ENCODE measurements around the gene PTPRN2. TPM values are rescaled to one million over a fixed set of nuclear protein-coding genes. Genes with fewer than 3 reads are reported as not detected.

The PTPRN2 gene
- total and polyA plus RNA-seq, 9 of the 15 experiments (the other 6 are each of a cell fraction or from before 2014, with no cell fraction given) = not detected

DNA sequence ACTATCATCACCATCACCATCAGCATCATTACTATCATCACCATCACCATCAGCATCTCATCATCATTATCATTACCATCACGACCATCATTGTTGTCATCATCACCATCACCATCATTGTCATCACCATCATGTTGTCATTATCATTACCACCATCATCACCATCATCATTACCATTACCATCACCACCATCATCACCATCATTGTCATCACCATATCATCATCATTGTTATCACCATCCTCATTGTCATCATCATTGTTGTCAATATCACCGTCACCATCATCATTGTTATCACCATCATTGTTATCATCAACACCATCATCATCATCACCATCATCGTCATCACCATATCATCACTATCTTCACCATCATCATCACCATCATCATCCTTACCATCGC, 124.3 kb downstream of the PTPRN2 start (continued):
- TF ChIP-seq, protein P1, sequence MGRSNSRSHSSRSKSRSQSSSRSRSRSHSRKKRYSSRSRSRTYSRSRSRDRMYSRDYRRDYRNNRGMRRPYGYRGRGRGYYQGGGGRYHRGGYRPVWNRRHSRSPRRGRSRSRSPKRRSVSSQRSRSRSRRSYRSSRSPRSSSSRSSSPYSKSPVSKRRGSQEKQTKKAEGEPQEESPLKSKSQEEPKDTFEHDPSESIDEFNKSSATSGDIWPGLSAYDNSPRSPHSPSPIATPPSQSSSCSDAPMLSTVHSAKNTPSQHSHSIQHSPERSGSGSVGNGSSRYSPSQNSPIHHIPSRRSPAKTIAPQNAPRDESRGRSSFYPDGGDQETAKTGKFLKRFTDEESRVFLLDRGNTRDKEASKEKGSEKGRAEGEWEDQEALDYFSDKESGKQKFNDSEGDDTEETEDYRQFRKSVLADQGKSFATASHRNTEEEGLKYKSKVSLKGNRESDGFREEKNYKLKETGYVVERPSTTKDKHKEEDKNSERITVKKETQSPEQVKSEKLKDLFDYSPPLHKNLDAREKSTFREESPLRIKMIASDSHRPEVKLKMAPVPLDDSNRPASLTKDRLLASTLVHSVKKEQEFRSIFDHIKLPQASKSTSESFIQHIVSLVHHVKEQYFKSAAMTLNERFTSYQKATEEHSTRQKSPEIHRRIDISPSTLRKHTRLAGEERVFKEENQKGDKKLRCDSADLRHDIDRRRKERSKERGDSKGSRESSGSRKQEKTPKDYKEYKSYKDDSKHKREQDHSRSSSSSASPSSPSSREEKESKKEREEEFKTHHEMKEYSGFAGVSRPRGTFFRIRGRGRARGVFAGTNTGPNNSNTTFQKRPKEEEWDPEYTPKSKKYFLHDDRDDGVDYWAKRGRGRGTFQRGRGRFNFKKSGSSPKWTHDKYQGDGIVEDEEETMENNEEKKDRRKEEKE (IDR thresholded peaks at IDR 0.05; ENCODE audit: borderline replicate concordance in 1 of 2, control insufficient read depth in 1 of 2, low read depth in 2 of 2, low read length in 1 of 2) = 0 out of 4 replicates have a peak, but pooled peaks of 1 of the 2 experiments have one; percentile 5
- TF ChIP-seq TAF15 (IDR thresholded peaks at IDR 0.05; ENCODE audit: low read depth, low read length) (no peak), MCM7 (IDR thresholded peaks at IDR 0.05) (no peak), CBFA2T2 (conservative IDR thresholded peaks at IDR 0.05) (no peak), HDGF (IDR thresholded peaks at IDR 0.05) (0 out of 2 replicates have a peak, but pooled peaks have one; percentile 63), PHB2 (IDR thresholded peaks at IDR 0.05; ENCODE audit: low read depth) (0 out of 2 replicates have a peak, but pooled peaks have one; percentile 26), GABPA (tag; conservative IDR thresholded peaks at IDR 0.05; ENCODE audit: low read depth) (no peak), GTF2E2 (tag; IDR thresholded peaks at IDR 0.05) (no peak), HNRNPH1 (optimal IDR thresholded peaks at IDR 0.05; ENCODE audit: low read depth, low read length) (no peak), RUNX1 (IDR thresholded peaks at IDR 0.05; ENCODE audit: low read depth) (no peak), ZNF23 (CRISPR knock-in tag; IDR thresholded peaks at IDR 0.05) (no peak), ZNF76 (CRISPR knock-in tag; IDR thresholded peaks at IDR 0.05; ENCODE audit: borderline replicate concordance) (no peak), ESRRB (CRISPR knock-in tag; IDR thresholded peaks at IDR 0.05; ENCODE audit: borderline replicate concordance) (no peak), ADNP (tag; IDR thresholded peaks at IDR 0.05) (no peak), SMARCA4 (IDR thresholded peaks at IDR 0.05) (no peak), KDM5B (IDR thresholded peaks at IDR 0.05; ENCODE audit: insufficient replicate concordance, low read depth, low read length) (no peak), HLTF (IDR thresholded peaks at IDR 0.05) (peak; percentile 34; the same call in 1 of the 2 replicates)
- TF ChIP-seq, protein P2, sequence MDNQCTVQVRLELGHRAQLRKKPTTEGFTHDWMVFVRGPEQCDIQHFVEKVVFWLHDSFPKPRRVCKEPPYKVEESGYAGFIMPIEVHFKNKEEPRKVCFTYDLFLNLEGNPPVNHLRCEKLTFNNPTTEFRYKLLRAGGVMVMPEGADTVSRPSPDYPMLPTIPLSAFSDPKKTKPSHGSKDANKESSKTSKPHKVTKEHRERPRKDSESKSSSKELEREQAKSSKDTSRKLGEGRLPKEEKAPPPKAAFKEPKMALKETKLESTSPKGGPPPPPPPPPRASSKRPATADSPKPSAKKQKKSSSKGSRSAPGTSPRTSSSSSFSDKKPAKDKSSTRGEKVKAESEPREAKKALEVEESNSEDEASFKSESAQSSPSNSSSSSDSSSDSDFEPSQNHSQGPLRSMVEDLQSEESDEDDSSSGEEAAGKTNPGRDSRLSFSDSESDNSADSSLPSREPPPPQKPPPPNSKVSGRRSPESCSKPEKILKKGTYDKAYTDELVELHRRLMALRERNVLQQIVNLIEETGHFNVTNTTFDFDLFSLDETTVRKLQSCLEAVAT (IDR thresholded peaks at IDR 0.05) = 0 out of 4 replicates have a peak, but pooled peaks of 1 of the 2 experiments have one; percentile 41
- TF ChIP-seq, protein P3, sequence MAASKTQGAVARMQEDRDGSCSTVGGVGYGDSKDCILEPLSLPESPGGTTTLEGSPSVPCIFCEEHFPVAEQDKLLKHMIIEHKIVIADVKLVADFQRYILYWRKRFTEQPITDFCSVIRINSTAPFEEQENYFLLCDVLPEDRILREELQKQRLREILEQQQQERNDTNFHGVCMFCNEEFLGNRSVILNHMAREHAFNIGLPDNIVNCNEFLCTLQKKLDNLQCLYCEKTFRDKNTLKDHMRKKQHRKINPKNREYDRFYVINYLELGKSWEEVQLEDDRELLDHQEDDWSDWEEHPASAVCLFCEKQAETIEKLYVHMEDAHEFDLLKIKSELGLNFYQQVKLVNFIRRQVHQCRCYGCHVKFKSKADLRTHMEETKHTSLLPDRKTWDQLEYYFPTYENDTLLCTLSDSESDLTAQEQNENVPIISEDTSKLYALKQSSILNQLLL (CRISPR knock-in tag; IDR thresholded peaks at IDR 0.05; ENCODE audit: borderline replicate concordance) = no peak
- TF ChIP-seq, protein P4, sequence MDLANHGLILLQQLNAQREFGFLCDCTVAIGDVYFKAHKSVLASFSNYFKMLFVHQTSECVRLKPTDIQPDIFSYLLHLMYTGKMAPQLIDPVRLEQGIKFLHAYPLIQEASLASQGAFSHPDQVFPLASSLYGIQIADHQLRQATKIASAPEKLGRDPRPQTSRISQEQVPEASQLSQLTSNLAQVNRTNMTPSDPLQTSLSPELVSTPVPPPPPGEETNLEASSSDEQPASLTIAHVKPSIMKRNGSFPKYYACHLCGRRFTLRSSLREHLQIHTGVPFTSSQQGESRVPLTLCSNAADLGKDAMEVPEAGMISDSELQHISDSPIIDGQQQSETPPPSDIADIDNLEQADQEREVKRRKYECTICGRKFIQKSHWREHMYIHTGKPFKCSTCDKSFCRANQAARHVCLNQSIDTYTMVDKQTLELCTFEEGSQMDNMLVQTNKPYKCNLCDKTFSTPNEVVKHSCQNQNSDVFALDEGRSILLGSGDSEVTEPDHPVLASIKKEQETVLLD (IDR thresholded peaks at IDR 0.05) = peak; percentile 39; the same call in 1 of the 2 replicates
- TF ChIP-seq, protein P5, sequence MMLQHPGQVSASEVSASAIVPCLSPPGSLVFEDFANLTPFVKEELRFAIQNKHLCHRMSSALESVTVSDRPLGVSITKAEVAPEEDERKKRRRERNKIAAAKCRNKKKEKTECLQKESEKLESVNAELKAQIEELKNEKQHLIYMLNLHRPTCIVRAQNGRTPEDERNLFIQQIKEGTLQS (IDR thresholded peaks at IDR 0.05) = peak; percentile 25; the same call in 1 of the 2 replicates
- TF ChIP-seq, protein P5 (CRISPR knock-in tag; conservative IDR thresholded peaks at IDR 0.05) = no peak
